Fibroblast of pulmonary artery (primary cell): ENCODE measurements around the gene NCKAP5.

Experiments
- DNase-seq: peaks from one replicate; pipeline ENCODE4 v3.0.0-alpha.2; 2010; ENCODE audit warnings: low read depth
- H3K4me3 ChIP-seq: replicated peaks from 2 replicates; pipeline ENCODE4 v1.5.1; 2011; ENCODE audit warnings: low read depth, mild to moderate bottlenecking, control low read depth, low read length, moderate library complexity
- TF ChIP-seq, protein P1 (sequence below): IDR thresholded peaks from 2 replicates; pipeline ENCODE4 v1.5.1; 2011; ENCODE audit warnings: mild to moderate bottlenecking, control low read depth, low read length, inconsistent platforms; ENCODE audit errors: missing control alignments

Gene NCKAP5

DNA sequence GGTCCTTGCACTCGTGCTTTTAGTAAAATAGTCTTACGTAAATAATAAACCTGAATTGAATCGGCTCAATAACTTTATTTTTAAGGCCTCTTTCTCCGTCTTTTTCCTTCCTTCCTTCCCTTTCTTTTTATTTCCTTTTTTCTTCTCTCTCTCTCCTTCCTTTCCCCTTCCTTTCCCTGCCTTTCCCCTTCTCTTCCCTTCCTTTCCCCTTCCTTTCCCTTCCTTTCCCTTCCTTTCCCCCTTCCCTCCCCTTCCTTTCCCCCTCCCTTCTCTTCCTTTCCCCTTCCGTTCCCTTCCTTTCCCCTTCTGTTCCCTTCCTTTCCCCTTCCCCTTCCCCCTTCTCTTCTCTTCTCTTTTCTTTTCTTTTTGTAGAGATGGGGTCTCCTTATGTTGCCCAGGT is 121.0 kb downstream of the NCKAP5 start:
- no peak overlapping the region for H3K4me3 ChIP-seq
- TF ChIP-seq, protein P1, sequence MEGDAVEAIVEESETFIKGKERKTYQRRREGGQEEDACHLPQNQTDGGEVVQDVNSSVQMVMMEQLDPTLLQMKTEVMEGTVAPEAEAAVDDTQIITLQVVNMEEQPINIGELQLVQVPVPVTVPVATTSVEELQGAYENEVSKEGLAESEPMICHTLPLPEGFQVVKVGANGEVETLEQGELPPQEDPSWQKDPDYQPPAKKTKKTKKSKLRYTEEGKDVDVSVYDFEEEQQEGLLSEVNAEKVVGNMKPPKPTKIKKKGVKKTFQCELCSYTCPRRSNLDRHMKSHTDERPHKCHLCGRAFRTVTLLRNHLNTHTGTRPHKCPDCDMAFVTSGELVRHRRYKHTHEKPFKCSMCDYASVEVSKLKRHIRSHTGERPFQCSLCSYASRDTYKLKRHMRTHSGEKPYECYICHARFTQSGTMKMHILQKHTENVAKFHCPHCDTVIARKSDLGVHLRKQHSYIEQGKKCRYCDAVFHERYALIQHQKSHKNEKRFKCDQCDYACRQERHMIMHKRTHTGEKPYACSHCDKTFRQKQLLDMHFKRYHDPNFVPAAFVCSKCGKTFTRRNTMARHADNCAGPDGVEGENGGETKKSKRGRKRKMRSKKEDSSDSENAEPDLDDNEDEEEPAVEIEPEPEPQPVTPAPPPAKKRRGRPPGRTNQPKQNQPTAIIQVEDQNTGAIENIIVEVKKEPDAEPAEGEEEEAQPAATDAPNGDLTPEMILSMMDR: no peak
- no peak for DNase-seq

DNA sequence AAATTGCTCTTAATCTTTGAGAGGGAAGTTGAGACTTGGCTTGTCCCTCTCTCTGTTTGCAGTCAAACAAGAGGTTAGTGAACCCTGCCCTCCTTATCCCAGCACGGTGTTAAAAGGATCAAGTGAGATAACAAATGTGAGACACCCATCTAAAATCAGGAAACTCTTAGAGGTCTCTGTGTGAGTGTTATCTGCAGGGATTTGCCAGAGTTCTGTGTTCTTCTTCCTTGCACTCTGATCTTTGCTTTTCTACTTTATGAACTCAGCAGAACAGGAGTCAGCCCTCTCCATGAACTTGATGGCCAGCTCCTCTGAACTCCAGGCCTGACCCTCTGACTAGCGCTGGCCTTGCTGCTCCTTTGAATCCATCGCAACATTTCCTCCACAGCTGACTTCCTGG is 123.8 kb downstream of the NCKAP5 start:
- TF ChIP-seq, protein P1: no peak
- no peak for DNase-seq
- no peak overlapping the region for H3K4me3 ChIP-seq

DNA sequence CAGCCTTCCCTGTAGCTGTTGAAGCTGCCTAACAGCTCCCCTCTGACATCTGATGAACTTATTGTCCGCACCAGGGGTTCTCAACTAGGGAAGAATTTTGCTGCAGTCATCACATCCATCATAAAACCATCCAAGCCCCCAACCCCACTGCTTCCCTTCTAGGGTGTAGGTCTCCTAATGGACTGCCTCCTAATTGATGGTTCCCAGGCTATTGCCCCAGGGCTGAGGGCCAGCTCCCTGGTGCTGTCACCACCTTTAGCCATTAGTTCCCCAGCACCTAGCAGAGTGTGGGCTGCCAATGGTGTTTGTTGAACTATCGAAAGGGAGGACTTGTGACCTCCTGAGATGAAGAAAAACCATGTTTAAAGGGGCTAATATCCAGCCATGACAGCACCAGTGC is 125.9 kb downstream of the NCKAP5 start:
- H3K4me3 ChIP-seq: no peak overlapping the region
- no peak for DNase-seq
- TF ChIP-seq, protein P1: no peak

DNA sequence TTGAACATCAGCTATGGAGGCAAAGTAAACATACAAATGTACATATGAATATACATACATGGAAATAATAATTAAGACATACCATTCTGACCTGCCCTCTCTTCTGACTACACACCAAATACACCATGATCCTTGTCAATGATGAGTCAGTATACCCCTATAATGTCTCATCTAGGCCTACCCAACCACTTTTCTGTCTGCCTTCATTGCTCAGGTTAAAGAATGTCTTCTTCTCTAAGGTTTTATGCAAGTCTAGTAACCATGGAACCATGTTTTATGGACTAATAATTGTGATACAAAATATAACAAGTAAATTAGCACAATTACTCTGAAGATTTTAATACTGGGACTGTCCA is 128.7 kb downstream of the NCKAP5 start:
- TF ChIP-seq, protein P1: no peak
- no peak for DNase-seq
- no peak overlapping the region for H3K4me3 ChIP-seq

DNA sequence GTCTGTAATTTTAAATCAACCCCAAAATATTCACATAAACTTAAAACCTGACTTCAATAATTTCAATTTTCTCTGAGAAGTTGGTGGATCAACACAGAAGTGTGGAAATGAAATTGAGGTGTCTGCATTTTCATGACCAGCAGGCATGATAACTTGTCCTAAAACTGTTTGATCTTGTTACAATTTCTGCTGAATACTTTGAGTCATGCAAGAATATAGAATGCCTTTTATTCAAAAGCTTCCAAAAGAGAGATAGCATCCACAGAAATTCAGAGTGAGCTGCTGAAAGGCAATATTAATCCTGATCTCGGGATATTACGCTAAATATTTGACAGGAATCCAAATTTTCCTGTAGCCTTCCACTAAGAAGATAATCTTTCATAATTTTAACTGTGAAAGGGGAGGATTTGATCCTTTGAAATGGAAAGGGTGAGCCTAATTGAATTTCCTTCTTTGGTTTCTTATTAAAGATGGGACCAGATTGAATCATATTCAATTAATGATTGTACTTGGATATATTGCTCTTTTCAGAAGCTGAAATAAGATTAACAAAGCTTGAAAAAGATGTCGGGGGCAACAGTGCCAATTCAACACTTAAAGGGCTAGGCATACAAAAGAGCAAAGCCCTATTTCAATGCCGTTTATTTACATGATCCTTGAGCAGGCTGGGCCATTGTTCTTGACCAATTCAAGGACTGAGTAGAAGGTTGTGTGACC is 129.3 kb downstream of the NCKAP5 start:
- TF ChIP-seq, protein P1: no peak
- H3K4me3 ChIP-seq: no peak overlapping the region
- DNase-seq: no peak

DNA sequence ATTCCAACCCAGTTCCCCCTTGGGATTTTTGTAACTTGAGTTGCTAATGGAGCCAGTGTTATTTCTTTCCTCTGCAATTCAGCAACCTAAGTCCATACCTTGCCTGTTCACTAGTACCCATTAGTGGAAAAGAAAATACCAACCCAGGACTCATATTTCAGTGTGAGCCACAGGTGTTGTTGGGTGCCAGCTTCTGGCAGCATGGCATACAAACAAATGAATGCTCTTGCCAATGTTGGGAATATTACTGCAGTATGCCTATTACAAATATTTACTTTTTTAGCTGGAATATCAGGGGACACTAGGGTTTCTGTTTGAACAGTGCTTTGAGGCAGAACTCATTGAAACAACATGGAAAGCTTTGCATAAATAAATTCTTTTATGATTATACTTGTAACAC is 130.2 kb downstream of the NCKAP5 start:
- DNase-seq: no peak
- TF ChIP-seq, protein P1: no peak
- no peak overlapping the region for H3K4me3 ChIP-seq

DNA sequence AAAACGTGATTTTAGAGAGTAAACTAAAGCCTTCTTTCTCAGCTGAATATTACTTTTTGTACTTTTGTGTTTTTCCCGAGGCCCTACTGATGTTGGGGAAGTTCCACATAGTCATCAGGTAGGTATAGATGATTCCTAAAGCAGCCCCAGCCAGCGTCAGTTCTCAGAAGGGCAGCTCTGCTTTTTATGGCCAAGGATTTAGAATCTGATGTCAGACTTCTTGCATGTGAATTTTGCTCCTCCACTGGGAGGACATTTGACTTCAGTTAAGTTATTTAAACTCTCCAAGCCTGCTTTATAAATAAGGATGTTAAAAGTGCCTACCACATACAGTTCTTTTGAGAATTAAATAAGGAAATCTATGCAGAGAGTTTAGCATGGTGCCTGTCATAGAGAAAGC is 130.8 kb downstream of the NCKAP5 start:
- TF ChIP-seq, protein P1: no peak
- no peak for DNase-seq
- H3K4me3 ChIP-seq: no peak overlapping the region
